HUDEP-2 (cell line): ENCODE measurements around the gene EMID1.
A peak's percentile ranks its signal among the peaks of the same experiment; 100 is the strongest.

ENCODE experiments used
- DNase-seq, 76 experiments: peaks; one replicate each; lab custom pipeline; 2025; ENCODE audit not compliant: unreplicated experiment in 76 of 76; lab: John Stamatoyannopoulos, UW

EMID1 gene

GRCh38 chr22:29193021-29193420, 12.7 kb upstream of the EMID1 start:
- no peak for DNase-seq

- DNase-seq, result peak in 69 of 76 experiments; percentile 15 to 91 (median 60)
These were observed 11.5 kb upstream of the EMID1 start for GRCh38 chr22:29194184-29194583.

- DNase-seq, result peak in 74 of 76 experiments; percentile 58 to 97 (median 91)
These were observed 10.4 kb upstream of the EMID1 start for GRCh38 chr22:29195118-29195963.

DNA sequence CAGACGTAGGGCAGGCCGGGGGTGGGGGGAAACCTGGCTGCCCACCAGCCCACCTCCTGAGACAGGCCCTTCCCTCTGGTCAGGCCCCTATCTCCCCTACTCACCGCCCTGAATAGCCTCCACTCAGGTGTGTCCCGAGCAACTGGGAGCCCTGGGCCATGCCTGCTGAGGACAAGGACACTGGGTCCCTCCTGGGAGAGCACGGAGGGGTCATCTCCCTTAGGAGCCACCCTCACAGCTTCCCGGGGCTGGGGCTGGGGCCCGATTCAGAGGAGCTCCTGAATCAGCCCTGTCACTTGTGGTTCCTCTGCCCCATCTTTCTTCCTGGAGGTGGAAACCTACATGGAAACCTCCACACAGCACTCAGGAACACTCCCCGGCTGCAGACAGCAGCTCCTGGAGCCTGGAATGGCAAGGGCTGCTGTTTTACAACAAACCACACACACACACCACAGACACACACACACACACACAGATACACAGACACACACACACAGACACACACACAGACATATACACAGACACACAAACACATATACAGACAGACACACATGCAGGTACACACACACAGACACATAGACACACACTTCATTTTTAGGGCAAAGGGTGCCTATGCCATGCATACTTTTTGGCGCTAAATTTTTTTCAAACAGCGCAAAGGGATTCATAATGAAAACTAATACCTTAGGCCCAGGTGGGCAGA, 9.6 kb upstream of the EMID1 start:
- peak in 1 of 76 experiments; percentile 55 for DNase-seq

GRCh38 chr22:29197096-29197495, 8.6 kb upstream of the EMID1 start:
- no peak for DNase-seq

- DNase-seq, result no peak
These were observed 7.5 kb upstream of the EMID1 start for GRCh38 chr22:29198240-29198639.

GRCh38 chr22:29199702-29200400, 5.8 kb upstream of the EMID1 start:
- DNase-seq, result no peak

- no peak for DNase-seq
These were observed 4.8 kb upstream of the EMID1 start for GRCh38 chr22:29200901-29201300.

GRCh38 chr22:29201782-29202181, 3.9 kb upstream of the EMID1 start:
- DNase-seq, result no peak

GRCh38 chr22:29202212-29203192, 3.2 kb upstream of the EMID1 start:
- peak in 72 of 76 experiments; percentile 15 to 94 (median 68) for DNase-seq

DNA sequence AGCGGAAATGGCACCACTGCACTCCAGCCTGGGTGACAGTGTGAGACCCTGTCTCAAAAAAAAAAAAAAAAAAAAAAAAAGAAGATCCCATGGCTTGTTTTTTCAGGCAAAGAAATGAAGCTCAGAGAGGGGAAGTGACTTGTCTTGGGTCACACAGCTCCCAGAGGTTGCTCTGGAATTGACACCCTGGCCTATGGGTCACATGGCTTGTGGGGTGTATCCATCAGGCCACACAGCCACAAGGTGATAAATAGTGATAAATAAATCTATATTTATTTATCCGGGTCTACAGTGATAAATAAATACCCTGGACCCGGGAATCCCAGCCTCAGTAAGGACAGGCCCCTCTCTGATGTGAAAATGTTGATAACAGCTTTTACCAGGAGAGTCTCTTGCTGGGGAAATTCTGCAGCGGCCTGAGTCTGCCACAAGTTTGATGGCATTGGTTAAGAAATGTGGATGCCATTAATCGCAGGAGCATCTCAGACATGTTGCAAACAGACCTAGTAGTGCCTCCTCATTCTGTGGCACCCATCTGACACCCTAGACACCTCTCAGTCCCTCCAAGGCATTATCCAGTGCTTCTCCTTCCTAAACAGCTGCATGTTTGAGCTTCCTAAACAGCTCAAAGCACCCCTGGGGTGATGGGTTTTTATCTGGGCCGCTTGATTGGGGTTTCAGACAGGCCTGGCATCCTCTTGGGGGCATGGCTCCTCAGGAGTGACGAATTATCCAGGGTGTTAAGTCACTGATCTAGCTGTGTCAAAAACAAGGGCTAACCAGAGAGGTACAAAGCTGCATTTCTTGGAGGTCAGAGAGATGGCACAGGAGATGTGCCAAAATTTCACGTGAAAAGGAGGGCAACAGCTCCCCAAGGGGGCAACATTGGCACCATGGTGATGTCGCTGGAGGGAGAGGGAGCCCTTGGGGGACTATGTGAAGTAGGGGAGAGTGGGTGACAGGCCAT, 1.9 kb upstream of the EMID1 start:
- peak in 37 of 76 experiments; percentile 7 to 64 (median 40) for DNase-seq

GRCh38 chr22:29204455-29205183, 1.1 kb upstream of the EMID1 start:
- peak in 14 of 76 experiments; percentile 8 to 51 (median 25) for DNase-seq

GRCh38 chr22:29205252-29205593, 473 bp upstream of the EMID1 start:
- DNase-seq, result peak in 1 of 76 experiments; percentile 33

DNA sequence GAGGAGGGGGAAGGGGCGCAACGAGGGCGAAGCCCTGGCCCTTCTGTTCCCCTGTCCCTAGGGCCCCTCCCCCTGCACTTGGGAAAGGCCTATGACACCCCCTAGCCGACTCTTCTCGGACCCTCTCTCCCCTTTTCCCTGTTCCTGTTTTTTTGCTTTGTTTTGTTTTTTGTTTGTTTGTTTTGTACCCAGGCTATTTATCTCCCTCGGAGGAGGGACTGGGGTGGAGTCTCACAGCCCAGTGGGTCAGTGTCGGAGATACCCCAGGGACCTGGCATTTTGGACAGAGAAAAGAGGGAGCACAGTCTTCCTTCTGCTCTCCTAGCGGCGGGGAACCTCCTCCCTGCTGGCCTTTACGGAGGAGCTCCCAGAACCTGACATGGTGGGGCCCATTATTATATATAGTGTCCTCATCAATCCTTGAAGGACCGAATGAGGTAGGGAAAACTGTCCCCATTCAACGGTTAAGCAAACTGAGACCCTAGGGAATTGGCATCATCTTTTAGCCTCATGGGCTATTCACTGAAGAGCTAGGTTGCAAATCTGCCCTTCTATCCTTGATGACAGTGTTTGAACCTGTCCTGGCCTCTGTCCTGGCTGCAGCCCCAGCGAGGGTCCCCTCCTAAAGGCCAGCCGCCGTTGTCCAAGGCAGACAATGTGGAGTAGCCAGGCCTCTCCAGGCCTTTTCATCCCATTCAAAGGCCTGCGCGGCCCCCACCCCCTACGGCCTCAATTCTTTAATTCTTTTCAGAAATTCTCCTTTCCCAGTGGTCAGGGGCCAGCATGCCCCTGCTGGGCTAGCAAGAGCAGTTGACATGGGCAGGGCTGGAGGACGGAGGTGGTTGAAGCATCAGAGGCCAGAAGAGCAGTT, 911 bp downstream of the EMID1 start:
- peak in 5 of 76 experiments; percentile 14 to 35 (median 18) for DNase-seq

DNA sequence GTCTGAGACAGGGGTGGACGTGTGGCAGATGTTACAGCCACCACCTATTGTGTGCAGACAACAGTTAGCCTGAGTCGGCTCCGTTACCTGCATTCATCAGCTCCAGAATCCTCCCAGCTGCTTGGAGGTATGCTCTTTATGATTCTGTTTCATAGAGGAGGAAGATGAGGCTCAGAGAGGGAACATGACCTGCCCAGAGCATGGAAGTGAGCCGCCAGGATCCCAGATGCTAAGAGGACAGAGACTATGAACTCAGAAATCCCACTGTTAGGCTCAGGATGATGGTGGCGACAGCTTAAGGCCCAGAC, 1.5 kb downstream of the EMID1 start:
- no peak for DNase-seq

DNA sequence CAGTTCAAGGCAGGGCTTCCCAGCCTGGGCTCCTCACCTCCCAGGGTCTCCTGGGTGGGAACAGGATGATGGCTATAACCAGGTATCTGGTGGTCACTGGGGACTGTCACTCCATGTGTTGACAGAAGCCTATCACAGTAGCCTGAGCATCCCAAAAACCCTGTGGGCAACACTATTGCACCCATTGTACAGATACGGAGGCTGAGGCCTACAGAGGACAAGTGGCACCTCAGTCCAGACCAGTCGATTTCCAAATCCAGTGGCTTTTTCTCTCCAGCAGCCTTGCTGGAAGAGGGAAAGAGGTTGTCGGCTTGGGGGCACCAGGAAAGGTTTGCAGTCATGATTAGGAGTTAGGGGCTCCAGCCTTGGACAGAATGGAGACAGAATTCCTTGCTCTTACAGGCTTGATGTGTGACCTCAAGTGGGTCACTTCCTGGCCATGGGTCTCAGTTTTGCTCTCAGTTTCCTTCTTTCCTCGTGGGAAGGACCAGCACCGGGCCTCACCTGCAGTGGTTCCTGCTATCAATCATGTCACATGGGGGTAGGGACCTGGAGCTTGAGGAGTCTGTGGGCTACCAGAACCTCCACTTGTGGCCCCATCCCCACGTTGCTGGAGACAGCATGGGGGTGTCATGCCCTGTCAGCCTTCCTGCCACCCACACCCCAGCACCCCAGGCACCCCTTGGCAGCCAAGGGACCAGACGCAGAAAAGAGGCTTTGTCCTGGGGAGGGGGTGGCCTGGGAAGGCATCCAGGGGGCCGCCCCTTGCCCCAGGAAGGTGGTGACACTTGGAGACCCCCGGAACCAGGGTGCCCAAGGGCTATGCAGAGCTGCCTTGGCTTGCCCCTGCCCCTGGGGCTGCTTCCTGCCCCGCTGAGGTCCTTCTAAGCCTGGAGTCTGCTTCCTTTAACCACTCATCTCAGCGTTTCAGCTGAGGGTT, 2.1 kb downstream of the EMID1 start:
- no peak for DNase-seq

GRCh38 chr22:29208502-29208862, 2.8 kb downstream of the EMID1 start:
- DNase-seq, result peak in 3 of 76 experiments; percentile 35 to 46 (median 42)
